HG03521 (cell line): ENCODE measurements around the gene TMEM106B.
"Not testable (repeated sequence)": the region's sequence is repeated elsewhere in the genome, so short reads cannot be mapped to it uniquely, and the experiment has no call there.

Source experiments
- ATAC-seq: cut with Tn5 transposase; IDR thresholded peaks from one replicate; pipeline ENCODE4 v1.9.1; 2021; ENCODE audit warnings: mild to moderate bottlenecking, moderate library complexity; ENCODE audit not compliant: unreplicated experiment

TMEM106B gene

GRCh38 chr7:12211054-12211710, at the start of gene TMEM106B:
Gene TMEM106B (plus strand): TSS chr7:12211294. CDS start chr7:12214811, 3,517 bp downstream.
- ATAC-seq = peak; percentile 94

- ATAC-seq = no peak
These were observed 48.5 kb upstream of the TMEM106B start for GRCh38 chr7:12162415-12163113.

- ATAC-seq = not testable (repeated sequence)
These were observed 43.0 kb upstream of the TMEM106B start for GRCh38 chr7:12168065-12168464.

- ATAC-seq = not testable (repeated sequence)
These were observed 40.9 kb upstream of the TMEM106B start for GRCh38 chr7:12169981-12170820.

- no peak for ATAC-seq
These were observed 37.4 kb upstream of the TMEM106B start for GRCh38 chr7:12173671-12174070.

- no peak for ATAC-seq
These were observed 36.2 kb upstream of the TMEM106B start for GRCh38 chr7:12174931-12175330.

- ATAC-seq = no peak
These were observed 32.8 kb upstream of the TMEM106B start for GRCh38 chr7:12178317-12178716.

- ATAC-seq = no peak
These were observed 16.7 kb upstream of the TMEM106B start for GRCh38 chr7:12194426-12194825.

GRCh38 chr7:12196386-12196785, 14.7 kb upstream of the TMEM106B start:
- ATAC-seq = no peak

GRCh38 chr7:12199363-12199762, 11.7 kb upstream of the TMEM106B start:
- ATAC-seq = no peak

- no peak for ATAC-seq
These were observed 4.0 kb upstream of the TMEM106B start for GRCh38 chr7:12207046-12207445.

GRCh38 chr7:12209221-12209620, 1.9 kb upstream of the TMEM106B start:
- no peak for ATAC-seq

- ATAC-seq = peak; percentile 29
These were observed 678 bp upstream of the TMEM106B start for GRCh38 chr7:12210179-12211053.

- ATAC-seq = no peak
These were observed 804 bp downstream of the TMEM106B start for GRCh38 chr7:12211711-12212485.

GRCh38 chr7:12217311-12217710, 6.2 kb downstream of the TMEM106B start:
- no peak for ATAC-seq

- no peak for ATAC-seq
These were observed 9.4 kb downstream of the TMEM106B start for GRCh38 chr7:12220389-12221046.

GRCh38 chr7:12221414-12221813, 10.3 kb downstream of the TMEM106B start:
- ATAC-seq = no peak

- peak; percentile 77 for ATAC-seq
These were observed 11.9 kb downstream of the TMEM106B start for GRCh38 chr7:12222889-12223579.

GRCh38 chr7:12225017-12225416, 13.9 kb downstream of the TMEM106B start:
- ATAC-seq = not testable (repeated sequence)
